K562 (cell line): ENCODE data around the gene SURF6. TPM values are rescaled to one million over a fixed set of nuclear protein-coding genes. Genes with fewer than 3 reads are reported as not detected.
A peak's percentile ranks its signal among the peaks of the same experiment; 100 is the strongest.

Experiments used
- CCNT2 ChIP-seq: IDR thresholded peaks from 2 replicates; pipeline ENCODE4 v1.6.1; 2011; ENCODE audit warnings: borderline replicate concordance, low read depth, mild to moderate bottlenecking, moderate library complexity, mixed read lengths, low read length; ENCODE audit not compliant: insufficient read length; ENCODE audit errors: extremely low read depth
- E4F1 ChIP-seq: fragments of 250-450 bp; sonication (Bioruptor Pico); IDR thresholded peaks from 2 replicates; pipeline ENCODE4 v1.5.0; 2021; ENCODE audit warnings: mild to moderate bottlenecking, borderline replicate concordance
- FOXO4 ChIP-seq: fragments of 450-650 bp; formaldehyde crosslinking; IDR thresholded peaks from 2 replicates; pipeline ENCODE4 v1.4.0; 2020; ENCODE audit warnings: mild to moderate bottlenecking, moderate library complexity
- HDAC1 ChIP-seq, 2 experiments: fragments of 450-650 bp; IDR thresholded peaks; 2 replicates each; pipeline ENCODE4 v1.6.1; 2016 to 2017; ENCODE audit warnings: inconsistent platforms in 1 of 2, mild to moderate bottlenecking in 1 of 2, moderate library complexity in 1 of 2
- HDAC2 ChIP-seq: fragments of 450-650 bp; IDR thresholded peaks from 2 replicates; pipeline ENCODE4 v1.6.1; 2016; ENCODE audit warnings: mild to moderate bottlenecking
- KDM2B ChIP-seq: fragments of 250-450 bp; sonication (Bioruptor Pico); IDR thresholded peaks from 2 replicates; pipeline ENCODE4 v1.8.0; 2021; ENCODE audit warnings: mild to moderate bottlenecking, moderate library complexity
- POLR2A ChIP-seq: fragments of 450-650 bp; conservative IDR thresholded peaks from 2 replicates; pipeline ENCODE4 v1.6.1; 2016
- POLR2AphosphoS2 ChIP-seq: IDR thresholded peaks from 2 replicates; pipeline ENCODE4 v1.6.1; 2012; ENCODE audit warnings: low read length, improper control_type of control experiment
- POLR2B ChIP-seq: fragments of 450-650 bp; IDR thresholded peaks from 2 replicates; pipeline ENCODE4 v1.6.1; 2018; ENCODE audit warnings: low read depth; ENCODE audit not compliant: partially characterized antibody
- PYGO2 ChIP-seq: fragments of 450-650 bp; IDR thresholded peaks from 2 replicates; pipeline ENCODE4 v1.6.1; 2016; ENCODE audit warnings: mild to moderate bottlenecking, missing genetic modification characterization, moderate library complexity, missing compliant biosample characterization
- RFX5 ChIP-seq: IDR thresholded peaks from 2 replicates; pipeline ENCODE4 v1.6.1; 2011; ENCODE audit warnings: low read depth, mild to moderate bottlenecking, improper control_type of control experiment, low read length
- SP1 ChIP-seq: sonication (generic); formaldehyde crosslinking; IDR thresholded peaks from 2 replicates; pipeline ENCODE4 v1.8.1; 2022; ENCODE audit warnings: mild to moderate bottlenecking, missing genetic modification reagents
- SRSF1 ChIP-seq: fragments of 200-400 bp; formaldehyde crosslinking; IDR thresholded peaks from 2 replicates; pipeline ENCODE4 v1.6.1; 2017; ENCODE audit warnings: mild to moderate bottlenecking, low read depth, low read length, moderate library complexity
- SRSF3 ChIP-seq: fragments of 200-400 bp; formaldehyde crosslinking; IDR thresholded peaks from 2 replicates; pipeline ENCODE4 v1.6.1; 2016; ENCODE audit warnings: mild to moderate bottlenecking, low read length, moderate library complexity; ENCODE audit not compliant: insufficient read depth
- SUPT5H ChIP-seq: fragments of 450-650 bp; IDR thresholded peaks from 2 replicates; pipeline ENCODE4 v1.6.1; 2016
- TAF7 ChIP-seq: fragments of 450-650 bp; IDR thresholded peaks from 2 replicates; pipeline ENCODE4 v1.6.1; 2016; ENCODE audit warnings: missing genetic modification characterization, missing compliant biosample characterization
- TEAD2 ChIP-seq: fragments of 450-650 bp; IDR thresholded peaks from 2 replicates; pipeline ENCODE4 v1.6.1; 2016; ENCODE audit warnings: missing genetic modification characterization, control low read depth, missing compliant biosample characterization
- ZC3H8 ChIP-seq: fragments of 450-650 bp; IDR thresholded peaks from 2 replicates; pipeline ENCODE4 v1.6.1; 2017
- ZNF143 ChIP-seq: sonication (generic); formaldehyde crosslinking; IDR thresholded peaks from 2 replicates; pipeline ENCODE4 v1.9.0; 2022; ENCODE audit warnings: mild to moderate bottlenecking, missing genetic modification reagents
- ZNF197 ChIP-seq: fragments of 200-800 bp; sonication (Bioruptor generic); IDR thresholded peaks from 2 replicates; pipeline ENCODE4 v1.6.1; 2016; ENCODE audit warnings: low read depth, missing genetic modification characterization, missing compliant biosample characterization
- ZNF551 ChIP-seq: fragments of 250-450 bp; sonication (Bioruptor Pico); IDR thresholded peaks from 2 replicates; pipeline ENCODE4 v1.5.0; 2021; ENCODE audit warnings: mild to moderate bottlenecking, moderate library complexity
- polyA plus RNA-seq, 8 experiments: library from polyadenylated mRNA; depleted of rRNA in 4 of 8; stranded (reverse) in 5 of 8; unstranded in 3 of 8; fragments of >200 nt; fragmentation: Nextera tagmentation in 2 of 8; fragmentation: Illumina TruSeq in 1 of 8; extraction: Ambion mirVana in 2 of 8; extraction: Trizol in 1 of 8; gene quantifications; 2 replicates each; pipeline versions ENCODE4 v1.2.1 to v1.2.3, GENCODE V29; 2011 to 2014; ENCODE audit warnings: inconsistent platforms in 1 of 8, missing spikeins in 1 of 8
- total RNA-seq, 7 experiments: library from RNA; depleted of rRNA in 6 of 7; stranded (reverse); fragments of >200 nt in 6 of 7; fragmentation: Illumina TruSeq in 2 of 7; extraction: Trizol in 2 of 7; gene quantifications; 2 replicates each; pipeline versions ENCODE4 v1.2.1 to v1.2.3, GENCODE V29; 2011 to 2021; ENCODE audit warnings: low replicate concordance in 1 of 7

Gene SURF6
- total and polyA plus RNA-seq, 9 of the 15 experiments (the other 6 are each of a cell fraction or from before 2014, with no cell fraction given): 1.4 to 68.3 (median 14.7) TPM

DNA sequence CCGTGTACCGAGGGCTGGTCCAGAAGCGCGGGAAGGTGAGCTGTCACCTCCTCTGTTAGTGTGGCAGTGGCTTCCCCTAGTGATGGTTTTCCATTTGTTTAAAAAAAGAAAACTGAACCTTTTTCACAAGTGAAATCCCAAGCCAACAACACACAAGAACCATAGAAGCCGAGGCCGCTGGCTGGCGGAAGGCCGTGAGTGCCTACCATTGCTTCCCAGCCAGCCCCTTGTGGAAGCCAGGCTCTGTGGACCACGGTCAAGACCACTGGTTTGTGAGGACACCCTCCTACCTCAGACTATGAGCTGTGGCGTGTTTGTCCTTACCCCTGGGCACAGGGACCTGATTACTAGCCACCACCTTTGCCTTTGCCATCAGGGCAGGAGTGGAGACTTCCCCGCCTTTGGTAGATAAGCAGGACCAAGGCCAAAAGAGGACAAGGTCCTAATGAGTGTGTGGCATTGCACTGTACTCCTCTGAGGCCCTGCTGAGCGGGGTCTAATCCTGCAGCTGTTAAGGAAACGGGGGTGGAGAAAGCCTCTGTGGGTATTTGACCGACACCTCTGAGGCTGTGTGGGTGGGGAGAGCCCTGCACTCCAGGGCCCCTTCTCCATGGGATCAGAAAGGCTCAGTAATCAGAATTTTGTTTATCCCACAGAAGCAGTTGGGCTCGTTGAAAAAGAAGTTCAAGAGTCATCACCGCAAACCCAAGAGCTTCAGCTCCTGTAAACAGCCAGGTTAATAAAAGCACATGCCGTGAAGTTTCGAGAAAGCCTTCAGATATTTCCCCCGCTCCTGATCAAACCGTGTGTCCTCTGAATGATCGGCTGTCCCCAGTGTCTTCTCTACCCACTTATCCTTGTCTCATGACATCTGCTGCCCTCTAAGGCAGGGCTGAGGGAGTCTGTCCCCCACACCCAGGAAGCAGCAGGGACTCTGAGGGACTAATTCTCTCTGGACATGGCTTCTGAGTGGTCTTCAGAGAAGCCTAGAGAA lies 24.7 kb upstream of the SURF6 start (continued):
- TF ChIP-seq ZNF197 (CRISPR knock-in tag) (no peak), POLR2B (peak; percentile 30), POLR2A (peak; percentile 61), ZNF143 (no peak), RFX5 (no peak), ZNF551 (CRISPR knock-in tag) (no peak), TEAD2 (tag) (no peak), CCNT2 (peak; percentile 30), ZC3H8 (no peak), HDAC1 (IDR thresholded peaks at IDR 0.05) (no peak), TAF7 (tag) (no peak), SUPT5H (peak; percentile 61), SRSF1 (no peak), PYGO2 (no peak), POLR2AphosphoS2 (peak; percentile 36; the same call in 1 of the 2 replicates), HDAC2 (no peak), E4F1 (no peak), FOXO4 (CRISPR knock-in tag) (no peak), KDM2B (CRISPR knock-in tag) (no peak), SP1 (no peak), SRSF3 (no peak)
